ENCODE measurements around the gene SLC26A1. TPM values are rescaled to one million over a fixed set of nuclear protein-coding genes. Genes with fewer than 3 reads are reported as not detected.

SLC26A1 gene
- total RNA-seq, 4 donors from 2014 or later = 0.44 to 0.57 TPM; not detected in 2

- TF ChIP-seq CTCF (IDR thresholded peaks at IDR 0.05; ENCODE audit: low read depth) = no peak
Measured at GRCh38 chr4:1039493-1040343, 46.5 kb upstream of the SLC26A1 start.

GRCh38 chr4:1038948-1039492, 45.8 kb upstream of the SLC26A1 start:
- TF ChIP-seq CTCF (IDR thresholded peaks at IDR 0.05; ENCODE audit: low read depth) = no peak

DNA sequence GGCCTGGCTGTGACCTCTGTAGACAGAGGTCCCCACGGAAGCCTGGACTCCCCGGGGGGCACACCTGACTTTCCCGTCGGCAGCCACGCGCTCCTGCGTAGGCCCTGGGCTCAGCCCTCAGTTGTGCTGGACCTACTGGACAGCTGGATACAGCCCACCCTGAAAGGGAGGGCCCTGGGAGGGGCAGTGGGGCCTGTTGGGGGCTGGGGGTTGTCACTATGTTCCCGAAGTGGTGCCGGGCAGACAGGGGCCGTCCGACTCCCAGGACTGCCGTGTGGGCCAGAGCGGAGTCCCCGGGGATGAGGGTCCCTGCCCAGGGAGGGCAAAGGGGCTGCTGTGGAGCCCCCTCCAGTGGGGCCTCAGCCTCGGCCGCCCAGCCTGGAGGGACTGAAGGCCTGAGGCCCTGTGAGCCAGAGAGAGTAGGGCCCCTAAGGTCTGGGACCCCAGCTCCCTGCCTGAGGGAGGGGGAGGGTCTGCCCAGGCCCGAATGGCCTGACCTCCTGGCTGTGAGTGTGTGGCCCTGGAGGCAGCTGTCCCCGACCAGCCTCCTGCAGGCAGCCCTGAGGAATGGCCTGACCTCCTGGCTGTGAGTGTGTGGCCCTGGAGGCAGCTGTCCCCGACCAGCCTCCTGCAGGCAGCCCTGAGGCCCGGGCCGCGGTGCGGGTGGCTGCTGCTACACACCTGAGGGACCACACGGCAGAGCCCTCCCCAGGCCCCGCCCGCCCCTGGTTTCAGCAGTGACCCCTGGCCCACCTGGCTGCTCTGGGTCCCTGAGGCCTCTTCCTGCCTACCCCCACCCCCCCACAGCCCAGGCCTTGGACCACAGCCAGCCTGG, 44.0 kb upstream of the SLC26A1 start:
- no peak for TF ChIP-seq CTCF (IDR thresholded peaks at IDR 0.05; ENCODE audit: low read depth)

GRCh38 chr4:1036095-1036494, 42.9 kb upstream of the SLC26A1 start:
- TF ChIP-seq CTCF (IDR thresholded peaks at IDR 0.05; ENCODE audit: low read depth) = no peak

GRCh38 chr4:1035510-1035909, 42.3 kb upstream of the SLC26A1 start:
- no peak for TF ChIP-seq CTCF (IDR thresholded peaks at IDR 0.05; ENCODE audit: low read depth)

GRCh38 chr4:1033840-1034551, 40.8 kb upstream of the SLC26A1 start:
- no peak for TF ChIP-seq CTCF (IDR thresholded peaks at IDR 0.05; ENCODE audit: low read depth)
